Esophagus squamous epithelium (tissue), 4 donors: ENCODE data around the gene RERE.

Experiments used
- POLR2A ChIP-seq, 4 donors: fragments of 450-650 bp; IDR thresholded peaks; one replicate each; pipeline ENCODE4 v1.6.1; 2017; ENCODE audit warnings: antibody characterized with exemption in 4 of 4, mild to moderate bottlenecking in 4 of 4, moderate library complexity in 3 of 4
- TF ChIP-seq, protein P1 (sequence below), 6 experiments: fragments of 450-650 bp in 4 of 6; fragments of 200-600 bp in 2 of 6; sonication (generic) in 2 of 6; IDR thresholded peaks; one replicate each; pipeline ENCODE4 v1.5.1; 2016 to 2019; ENCODE audit warnings: antibody characterized with exemption in 6 of 6, mild to moderate bottlenecking in 4 of 6, moderate library complexity in 4 of 6

DNA sequence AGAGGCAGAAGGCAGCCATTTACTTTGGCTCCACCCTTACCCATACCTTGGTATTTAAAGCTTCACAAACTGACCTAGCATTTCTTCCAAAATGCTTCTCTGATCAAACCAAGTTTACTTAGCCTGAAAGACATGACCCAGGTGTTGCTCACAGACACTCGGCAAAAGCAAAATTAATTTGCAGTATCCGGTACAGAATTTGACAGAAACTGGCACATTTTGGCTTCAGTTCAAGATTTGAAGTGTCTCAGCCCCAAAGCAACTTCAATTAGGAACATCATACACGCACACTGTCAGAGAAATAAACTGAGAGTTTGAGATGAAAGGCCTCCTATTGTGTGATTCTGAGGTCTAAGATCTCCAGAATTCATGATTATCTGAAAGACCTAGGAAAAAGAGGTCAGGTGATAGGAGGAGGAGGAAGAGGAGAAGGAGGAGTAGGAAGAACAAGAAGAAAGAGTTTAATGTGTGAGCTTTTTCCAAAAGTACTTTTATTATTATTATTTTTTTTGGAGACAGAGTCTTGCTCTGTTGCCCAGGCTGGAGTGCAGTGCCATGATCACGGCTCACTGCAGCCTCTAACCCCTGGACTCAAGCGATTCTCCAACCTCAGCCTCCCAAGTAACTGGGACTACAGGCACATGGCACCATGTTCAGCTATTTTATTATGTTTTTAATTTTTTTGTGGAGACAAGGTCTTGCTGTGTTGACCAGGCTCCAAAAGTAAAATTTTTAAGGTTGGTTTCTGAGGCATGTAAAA is 355.9 kb downstream of the RERE start:
- no peak for TF ChIP-seq POLR2A (IDR thresholded peaks at IDR 0.05)
- TF ChIP-seq, protein P1, sequence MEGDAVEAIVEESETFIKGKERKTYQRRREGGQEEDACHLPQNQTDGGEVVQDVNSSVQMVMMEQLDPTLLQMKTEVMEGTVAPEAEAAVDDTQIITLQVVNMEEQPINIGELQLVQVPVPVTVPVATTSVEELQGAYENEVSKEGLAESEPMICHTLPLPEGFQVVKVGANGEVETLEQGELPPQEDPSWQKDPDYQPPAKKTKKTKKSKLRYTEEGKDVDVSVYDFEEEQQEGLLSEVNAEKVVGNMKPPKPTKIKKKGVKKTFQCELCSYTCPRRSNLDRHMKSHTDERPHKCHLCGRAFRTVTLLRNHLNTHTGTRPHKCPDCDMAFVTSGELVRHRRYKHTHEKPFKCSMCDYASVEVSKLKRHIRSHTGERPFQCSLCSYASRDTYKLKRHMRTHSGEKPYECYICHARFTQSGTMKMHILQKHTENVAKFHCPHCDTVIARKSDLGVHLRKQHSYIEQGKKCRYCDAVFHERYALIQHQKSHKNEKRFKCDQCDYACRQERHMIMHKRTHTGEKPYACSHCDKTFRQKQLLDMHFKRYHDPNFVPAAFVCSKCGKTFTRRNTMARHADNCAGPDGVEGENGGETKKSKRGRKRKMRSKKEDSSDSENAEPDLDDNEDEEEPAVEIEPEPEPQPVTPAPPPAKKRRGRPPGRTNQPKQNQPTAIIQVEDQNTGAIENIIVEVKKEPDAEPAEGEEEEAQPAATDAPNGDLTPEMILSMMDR (IDR thresholded peaks at IDR 0.05): no peak
